GM12891 (cell line): Measurements from ENCODE around the gene CPVL.

Experiments used
- PAX5 ChIP-seq: IDR thresholded peaks from 2 replicates; pipeline ENCODE4 v1.6.1; 2011; ENCODE audit warnings: low read length, moderate library complexity, mild to moderate bottlenecking; ENCODE audit not compliant: insufficient read depth, severe bottlenecking
- POLR2A ChIP-seq: IDR thresholded peaks from 2 replicates; pipeline ENCODE4 v1.6.1; 2011; ENCODE audit warnings: low read depth, low read length, control low read depth
- POLR2AphosphoS5 ChIP-seq: IDR thresholded peaks from 2 replicates; pipeline ENCODE4 v1.6.1; 2011; ENCODE audit warnings: low read depth, low read length, control low read depth
- POU2F2 ChIP-seq: IDR thresholded peaks from 2 replicates; pipeline ENCODE4 v1.6.1; 2011; ENCODE audit warnings: low read depth, mild to moderate bottlenecking, control low read depth, low read length, moderate library complexity
- SPI1 ChIP-seq: IDR thresholded peaks from 2 replicates; pipeline ENCODE4 v1.6.1; 2011; ENCODE audit warnings: low read depth, low read length, control low read depth
- TAF1 ChIP-seq: IDR thresholded peaks from 2 replicates; pipeline ENCODE4 v1.6.1; 2011; ENCODE audit warnings: low read depth, low read length, control low read depth

GRCh38 chr7:29143751-29144150, 2.6 kb downstream of the CPVL start:
- TF ChIP-seq POLR2AphosphoS5 (no peak), POLR2A (no peak), TAF1 (no peak), SPI1 (no peak), POU2F2 (no peak), PAX5 (no peak)
